Aorta (tissue), 5 donors: ENCODE measurements around the gene NEK6. TPM values are rescaled to one million over a fixed set of nuclear protein-coding genes. Genes with fewer than 3 reads are reported as not detected.
A peak's percentile ranks its signal among the peaks of the same experiment; 100 is the strongest.

Experiments used
- ATAC-seq: fragments of 200-7000 bp; cut with Tn5 transposase; one replicate; pipeline ENCODE4 v1.9.1; 2022; ENCODE audit warnings: moderate library complexity; ENCODE audit not compliant: low FRiP score
- DNase-seq, 2 donors: peaks; one replicate each; pipeline ENCODE4 v3.0.0-alpha.2; 2020
- H3K27ac ChIP-seq, 2 donors: one replicate each; pipeline ENCODE4 v1.5.1; 2013; ENCODE audit warnings: low read length in 2 of 2, mild to moderate bottlenecking in 2 of 2, moderate library complexity in 2 of 2, control low read depth in 1 of 2, inconsistent platforms in 1 of 2, low read depth in 1 of 2
- H3K27me3 ChIP-seq, 2 donors: one replicate each; pipeline ENCODE4 v1.6.1; 2013; ENCODE audit warnings: control low read depth in 1 of 2, low read length in 1 of 2, mild to moderate bottlenecking in 1 of 2, moderate library complexity in 1 of 2; ENCODE audit not compliant: insufficient read depth in 2 of 2, control insufficient read depth in 1 of 2
- H3K36me3 ChIP-seq, 2 donors: one replicate each; pipeline ENCODE4 v1.6.1; 2013; ENCODE audit warnings: control low read depth in 1 of 2, low read length in 1 of 2, mild to moderate bottlenecking in 1 of 2; ENCODE audit not compliant: insufficient read depth in 2 of 2, control insufficient read depth in 1 of 2
- H3K4me1 ChIP-seq, 2 donors: one replicate each; pipeline ENCODE4 v1.6.1; 2013; ENCODE audit warnings: low read length in 2 of 2, control low read depth in 1 of 2, mild to moderate bottlenecking in 1 of 2, moderate library complexity in 1 of 2; ENCODE audit not compliant: insufficient read depth in 2 of 2, control insufficient read depth in 1 of 2
- H3K4me3 ChIP-seq, 2 donors: one replicate each; pipeline ENCODE4 v1.5.1; 2013; ENCODE audit warnings: low read length in 2 of 2, control low read depth in 1 of 2, mild to moderate bottlenecking in 1 of 2
- H3K9me3 ChIP-seq: one replicate; pipeline ENCODE4 v1.6.1; 2013; ENCODE audit warnings: mild to moderate bottlenecking, low read length; ENCODE audit not compliant: control insufficient read depth
- WGBS, 2 donors: extraction: QIAGEN DNeasy Blood & Tissue Kit; methylation state at CpG; one replicate each; pipeline ENCODE4 v1.1.7; 2013; 5-methylcytosine and 5-hydroxymethylcytosine counted together
- intact Hi-C, 2 donors: fragments of 100-400 bp; cut with DNase I; formaldehyde crosslinking; loops; one replicate each; pipeline versions ENCODE4 v1.14.2 to v1.15.0; 2022
- polyA plus RNA-seq, 2 donors: library from polyadenylated mRNA; stranded (reverse); fragments of 200-250 nt; gene quantifications; one replicate each; pipeline ENCODE4 v1.2.3, GENCODE V29; 2013
- total RNA-seq, 2 donors: library from RNA; stranded (reverse); fragmentation: NEBNext Ultra II Directional; extraction: Animal tissue kit (Norgen Biotek cat#: 25700); gene quantifications; one replicate each; pipeline ENCODE4 v1.2.1, GENCODE V29; 2021
- donor health status: healthy with polysubstance abuse.
- donor health status: Bipolar disorder and iron deficiency.
- donor health status: DM: no; HTN: no; CAD: no.
- donor health status: DM: no; HTN: no; CAD: no.
- donor health status: DM: yes; HTN: yes; CAD: no.

NEK6 gene
- total and polyA plus RNA-seq, 4 donors = 8.2 to 72.8 (median 37.0) TPM

GRCh38 chr9:124255222-124255621 lies 2.5 kb upstream of the NEK6 start:
- Histone ChIP-seq H3K36me3 (no peaks in the 10 kb centered on the region), H3K27ac (no peak overlapping the region), H3K27me3 (no peaks in the 10 kb centered on the region), H3K4me3 (no peak overlapping the region), H3K9me3 (no peaks in the 10 kb centered on the region), H3K4me1 (no peaks in the 10 kb centered on the region)
- intact Hi-C loops = loop anchor here (5.0 to 10.0 kb wide), 3 partner anchors 52 to 130 kb away; no protein-coding TSS in a partner anchor
- ATAC-seq (no peak), DNase-seq (peak; percentile 6 to 22)
- WGBS, 2 donors = 86 to 93% methylated on average over 3 of the region's 3 CpGs

- 80 to 82% methylated on average over 11 of the region's 11 CpGs for WGBS, 2 donors
- H3K4me1 ChIP-seq = peaks cover 0 to 2% of the 10 kb centered on the region in 2 donors
- intact Hi-C loops = loop anchor here (5.0 to 10.0 kb wide), 3 partner anchors 51 to 132 kb away; no protein-coding TSS in a partner anchor
- H3K27ac ChIP-seq = no peak overlapping the region
- H3K9me3 ChIP-seq = no peaks in the 10 kb centered on the region
- H3K4me3 ChIP-seq = no peak overlapping the region
- no peaks in the 10 kb centered on the region for H3K27me3 ChIP-seq
- DNase-seq (peak in 1 of 2 donors; percentile 48), ATAC-seq (no peak)
- H3K36me3 ChIP-seq = no peaks in the 10 kb centered on the region
Observed at GRCh38 chr9:124256517-124257069, 1.2 kb upstream of the NEK6 start.

GRCh38 chr9:124257070-124257843 lies 492 bp upstream of the NEK6 start:
- Histone ChIP-seq H3K4me1 (peaks cover 2% of the 10 kb centered on the region in 2 donors), H3K36me3 (no peaks in the 10 kb centered on the region), H3K27me3 (no peaks in the 10 kb centered on the region), H3K27ac (peak overlapping the region in 1 of 2 donors; percentile 45), H3K4me3 (peak overlapping the region; percentile 67 to 87), H3K9me3 (no peaks in the 10 kb centered on the region)
- DNase-seq (peak; percentile 48 to 77), ATAC-seq (no peak)
- intact Hi-C loops = loop anchor here (5.0 to 10.0 kb wide), 3 partner anchors 50 to 132 kb away; no protein-coding TSS in a partner anchor
- WGBS, 2 donors = 34 to 36% methylated on average over 30 to 31 of the region's 31 CpGs

- Histone ChIP-seq H3K9me3 (no peaks in the 10 kb centered on the region), H3K27ac (peak overlapping the region; percentile 58 to 87), H3K4me3 (peak overlapping the region; percentile 67 to 87), H3K4me1 (peaks cover 2 to 12% of the 10 kb centered on the region in 2 donors), H3K27me3 (no peaks in the 10 kb centered on the region), H3K36me3 (no peaks in the 10 kb centered on the region)
- intact Hi-C loops = loop anchor here (2.0 to 10.0 kb wide), 4 partner anchors 26 to 134 kb away; no protein-coding TSS in a partner anchor
- DNase-seq (peak in 1 of 2 donors; percentile 57), ATAC-seq (peak; percentile 57)
- 1 to 2% methylated on average over 13 to 17 of the region's 17 CpGs for WGBS, 2 donors
Observed at GRCh38 chr9:124258607-124259157, 933 bp downstream of the NEK6 start.

- H3K4me1 ChIP-seq = peaks cover 2 to 12% of the 10 kb centered on the region in 2 donors
- ATAC-seq = peak; percentile 78
- no peaks in the 10 kb centered on the region for H3K9me3 ChIP-seq
- H3K4me3 ChIP-seq = peak overlapping the region; percentile 67 to 87
- H3K27me3 ChIP-seq = no peaks in the 10 kb centered on the region
- WGBS, 2 donors = 0 to 1% methylated on average over 19 of the region's 19 CpGs
- intact Hi-C loops = loop anchor here (2.0 to 10.0 kb wide), 4 partner anchors 26 to 134 kb away; no protein-coding TSS in a partner anchor
- H3K36me3 ChIP-seq = no peaks in the 10 kb centered on the region
- H3K27ac ChIP-seq = peak overlapping the region; percentile 58 to 97
- peak; percentile 91 to 95 for DNase-seq
Observed at GRCh38 chr9:124259158-124259808, 1.5 kb downstream of the NEK6 start.

- H3K27me3 ChIP-seq = no peaks in the 10 kb centered on the region
- DNase-seq = peak in 1 of 2 donors; percentile 75
- H3K9me3 ChIP-seq = no peaks in the 10 kb centered on the region
- intact Hi-C loops = no loop called here
- no peak for ATAC-seq
- H3K4me3 ChIP-seq = no peak overlapping the region
- peaks cover 2 to 12% of the 10 kb centered on the region in 2 donors for H3K4me1 ChIP-seq
- no peaks in the 10 kb centered on the region for H3K36me3 ChIP-seq
- 43 to 47% methylated on average over 15 of the region's 15 CpGs for WGBS, 2 donors
- peak overlapping the region; percentile 68 to 77 for H3K27ac ChIP-seq
Observed at GRCh38 chr9:124260769-124261603, 3.2 kb downstream of the NEK6 start.

GRCh38 chr9:124261736-124262648 lies 4.2 kb downstream of the NEK6 start:
- H3K9me3 ChIP-seq = no peaks in the 10 kb centered on the region
- H3K27ac ChIP-seq = peak overlapping the region; percentile 68 to 70
- intact Hi-C loops = no loop called here
- H3K36me3 ChIP-seq = no peaks in the 10 kb centered on the region
- H3K4me1 ChIP-seq = peaks cover 6 to 19% of the 10 kb centered on the region in 2 donors
- no peaks in the 10 kb centered on the region for H3K27me3 ChIP-seq
- H3K4me3 ChIP-seq = no peak overlapping the region
- DNase-seq = no peak
- 23 to 24% methylated on average over 13 of the region's 13 CpGs for WGBS, 2 donors
- no peak for ATAC-seq
